HG03469 (cell line): ENCODE data around the gene ZNF597.

ENCODE experiments used
- ATAC-seq: cut with Tn5 transposase; IDR thresholded peaks from one replicate; pipeline ENCODE4 v1.9.1; 2021; ENCODE audit warnings: mild to moderate bottlenecking, moderate library complexity, moderate number of reproducible peaks; ENCODE audit not compliant: unreplicated experiment

The ZNF597 gene

DNA sequence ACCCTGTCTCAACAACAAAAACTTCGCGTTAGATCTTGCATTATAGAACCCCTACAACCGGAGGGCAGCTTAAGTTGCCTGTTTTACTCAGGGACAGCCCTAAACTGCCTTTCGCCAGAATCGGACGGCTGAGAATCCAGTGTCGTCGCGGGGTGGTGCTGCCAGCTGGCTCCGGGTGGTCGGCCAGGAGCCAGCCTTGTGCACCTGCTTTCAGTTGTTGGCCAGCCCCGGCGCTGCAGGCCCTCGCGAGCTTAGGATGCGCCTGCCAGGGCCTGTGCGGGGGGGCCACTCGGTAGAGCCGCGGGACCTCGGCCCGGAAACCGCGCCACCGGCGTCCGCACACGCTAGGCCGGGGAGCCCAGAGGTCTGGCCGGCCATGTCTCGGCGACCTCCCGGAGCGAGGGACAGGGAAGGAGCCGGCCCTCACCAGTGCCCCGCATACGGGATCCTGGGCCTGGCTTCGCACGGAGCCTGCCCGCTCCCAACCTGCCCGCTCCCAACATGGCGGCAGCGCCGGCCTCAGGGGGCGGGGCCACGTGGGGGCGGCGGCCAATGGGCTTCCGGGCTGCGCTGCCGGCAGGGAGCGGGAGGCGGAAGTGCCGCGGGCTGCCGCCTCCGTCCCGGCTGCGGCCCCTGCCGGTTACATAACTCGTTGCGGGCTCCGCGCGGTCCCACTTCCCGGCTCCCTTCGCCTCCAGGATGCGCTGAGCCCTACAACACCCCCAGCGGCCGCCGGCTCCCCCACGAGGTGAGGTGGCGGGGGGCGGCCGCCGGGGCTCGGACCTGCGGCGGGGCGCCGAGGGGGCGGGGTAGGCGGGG, 14.3 kb upstream of the ZNF597 start:
- peak; percentile 51 for ATAC-seq

DNA sequence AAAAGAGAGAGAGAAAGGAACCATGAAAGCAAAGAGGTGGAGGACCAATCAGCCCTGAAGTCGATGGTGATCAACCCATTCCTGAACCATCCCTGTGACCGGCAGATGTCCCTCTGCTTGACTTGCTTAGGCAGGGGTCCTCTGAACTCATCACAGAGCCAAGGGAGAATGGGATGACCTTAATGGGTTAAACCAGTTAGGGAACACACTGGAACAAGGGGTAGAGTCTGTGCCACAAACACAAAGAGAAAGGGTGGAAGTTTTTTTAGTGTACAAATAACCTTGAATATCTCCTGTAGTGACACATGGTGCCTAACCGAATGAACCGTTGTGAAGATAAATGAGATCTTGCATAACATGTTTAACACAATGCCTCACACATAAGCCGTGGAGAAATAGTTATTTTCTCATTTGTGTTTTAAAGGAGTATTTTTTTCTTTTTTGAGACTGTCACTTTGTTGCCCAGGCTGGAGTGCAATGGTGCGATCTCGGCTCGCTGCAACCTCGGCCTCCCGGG, 11.4 kb upstream of the ZNF597 start:
- ATAC-seq = no peak

DNA sequence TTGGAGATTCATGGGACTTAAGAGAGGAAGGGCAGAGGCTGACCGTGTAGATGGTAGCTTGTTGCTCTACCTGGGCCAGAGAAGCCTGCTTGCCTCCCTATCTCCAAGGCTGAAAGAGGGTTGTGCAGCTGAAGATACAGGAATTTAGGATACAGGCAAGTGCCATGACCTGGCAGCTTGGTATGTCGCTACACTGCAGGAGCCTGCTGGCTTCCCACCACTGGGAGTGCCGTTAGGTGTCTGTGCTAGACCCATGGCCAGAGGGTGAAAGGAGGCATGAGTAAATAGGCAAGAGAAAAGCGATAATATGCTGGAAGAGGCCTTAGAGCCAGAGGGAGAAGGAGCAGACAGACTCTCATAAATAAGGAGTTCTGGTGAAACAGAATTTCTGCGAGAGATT, 10.8 kb upstream of the ZNF597 start:
- ATAC-seq = no peak

DNA sequence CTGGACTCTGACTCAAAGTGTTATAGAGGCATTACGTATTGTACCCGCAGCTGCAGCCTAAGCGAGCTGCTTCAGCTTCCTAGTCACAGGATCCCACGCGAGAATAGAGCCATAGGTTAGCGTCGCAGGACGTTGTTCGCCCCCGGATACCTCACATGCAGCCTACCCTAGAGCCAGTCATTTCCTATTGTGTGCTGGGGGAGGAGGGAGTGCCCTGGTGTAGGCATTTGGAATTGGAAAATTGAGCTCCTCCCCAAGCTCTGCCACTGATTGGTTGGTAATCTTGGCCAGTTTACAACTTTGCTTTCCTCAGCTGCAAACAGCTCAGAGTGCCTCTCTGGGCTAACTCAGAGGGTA, 706 bp upstream of the ZNF597 start:
- ATAC-seq = no peak

DNA sequence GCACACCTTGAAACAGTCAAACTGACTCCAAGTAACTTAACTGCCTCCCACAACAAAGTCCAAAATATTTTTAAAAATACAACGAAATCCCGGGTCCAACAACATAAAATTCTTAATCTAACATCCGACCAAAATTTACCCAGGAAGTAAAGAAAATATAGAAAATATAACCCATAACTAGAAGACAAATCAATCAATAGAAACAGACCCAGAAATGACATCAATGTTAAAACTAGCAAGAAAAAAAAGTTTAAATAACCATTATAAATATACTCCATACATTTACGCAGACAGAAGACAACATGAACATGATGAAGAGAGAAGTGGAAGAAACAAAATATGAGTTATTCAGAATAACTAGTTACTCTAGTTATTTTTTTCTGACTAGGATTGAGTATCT, 3.7 kb downstream of the ZNF597 start:
- ATAC-seq = no peak

DNA sequence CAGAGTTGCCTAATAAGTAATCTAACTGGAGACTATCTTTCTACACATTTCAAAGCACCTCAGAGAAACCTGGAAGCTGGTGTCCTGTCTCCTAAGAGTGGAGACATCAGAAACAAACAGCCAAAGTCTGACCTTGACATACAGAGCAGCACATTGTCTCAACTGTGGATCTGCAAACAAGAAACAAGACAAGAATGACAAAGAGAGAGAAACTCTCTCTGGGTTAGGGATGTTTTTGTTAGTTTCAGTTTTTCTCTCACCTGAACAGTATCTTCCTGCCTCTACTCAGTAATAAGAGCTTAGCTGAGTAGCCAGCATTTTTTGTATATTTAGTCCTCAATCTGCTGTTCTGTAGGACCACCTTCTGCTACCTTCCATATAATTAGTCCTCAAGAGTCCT, 8.9 kb downstream of the ZNF597 start:
- no peak for ATAC-seq

DNA sequence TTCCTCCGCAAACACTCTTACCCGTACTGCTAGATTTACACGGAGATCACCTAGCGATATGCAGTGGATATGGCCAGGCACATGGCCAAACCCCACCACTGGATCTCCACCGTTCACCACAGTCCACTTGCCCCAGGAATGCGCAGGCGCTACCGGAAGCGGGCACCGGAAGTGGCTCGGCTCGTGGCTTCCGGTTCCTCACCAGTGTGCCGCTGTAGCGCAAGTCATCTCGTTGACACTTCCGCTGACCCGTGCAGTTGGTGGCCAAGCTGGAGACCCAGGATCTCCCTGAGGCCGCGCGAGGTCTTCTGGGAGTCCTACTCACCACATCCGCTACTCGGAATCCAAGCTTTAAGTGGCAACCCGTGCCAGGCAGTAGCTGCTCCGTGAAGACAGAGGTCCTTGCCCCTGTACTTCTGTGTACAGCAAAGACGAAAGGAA, 11.5 kb downstream of the ZNF597 start:
- ATAC-seq = no peak

DNA sequence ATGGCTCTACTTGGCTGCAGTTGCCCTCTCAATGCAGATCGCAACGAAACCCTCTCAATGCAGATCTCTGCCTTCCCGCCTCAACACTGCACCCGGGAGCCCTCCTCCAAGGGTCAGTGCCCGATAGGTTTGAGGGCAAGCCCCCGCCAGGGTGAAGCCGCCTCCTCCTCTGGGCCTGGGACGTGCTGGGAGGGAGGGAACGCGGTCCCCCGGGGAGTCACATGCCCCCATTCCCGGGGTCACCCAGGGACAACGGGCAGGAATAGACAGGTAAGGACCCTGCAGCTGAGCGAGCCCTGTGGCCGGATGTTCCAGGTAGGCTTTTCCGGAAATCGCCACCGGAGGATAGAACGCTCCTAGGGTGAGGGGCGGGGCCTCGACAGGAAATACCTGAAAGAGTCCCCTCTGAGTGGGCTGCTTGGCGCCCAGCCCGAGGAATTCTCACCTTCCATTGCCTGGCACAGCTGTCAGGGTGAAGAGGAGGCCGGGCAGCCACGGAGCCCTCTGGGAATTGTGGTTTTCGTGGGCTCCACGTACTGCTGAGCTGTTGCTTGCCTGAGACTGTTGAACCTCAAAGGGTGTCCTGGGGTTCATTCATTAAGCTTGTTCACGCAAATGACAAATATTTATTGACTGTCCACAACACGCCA, 29.4 kb downstream of the ZNF597 start:
- ATAC-seq = no peak

DNA sequence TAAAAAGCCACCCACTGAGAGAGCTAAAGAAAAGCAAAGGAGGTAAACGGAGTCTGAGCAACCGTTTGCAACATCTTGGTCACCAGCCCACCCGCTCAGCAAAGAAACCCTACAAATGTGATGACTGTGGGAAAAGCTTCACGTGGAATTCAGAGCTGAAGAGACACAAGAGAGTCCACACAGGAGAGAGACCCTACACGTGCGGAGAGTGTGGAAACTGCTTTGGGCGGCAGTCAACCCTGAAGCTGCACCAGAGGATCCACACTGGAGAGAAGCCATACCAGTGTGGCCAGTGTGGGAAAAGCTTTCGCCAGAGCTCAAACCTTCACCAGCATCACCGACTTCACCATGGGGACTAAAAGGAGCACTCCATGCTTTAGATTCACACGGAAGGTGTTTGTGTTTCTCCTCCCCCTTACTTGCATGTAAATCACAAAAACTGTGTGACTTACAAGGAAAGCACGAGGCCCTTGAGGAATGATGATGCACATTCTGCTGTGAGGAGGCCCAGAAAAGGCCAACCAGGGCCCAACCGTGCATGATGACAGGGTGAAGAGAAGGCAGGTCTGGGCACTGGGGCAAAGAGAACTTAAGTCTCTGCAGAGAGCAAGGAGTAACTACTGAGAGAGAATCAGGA, 34.6 kb downstream of the ZNF597 start:
- no peak for ATAC-seq

DNA sequence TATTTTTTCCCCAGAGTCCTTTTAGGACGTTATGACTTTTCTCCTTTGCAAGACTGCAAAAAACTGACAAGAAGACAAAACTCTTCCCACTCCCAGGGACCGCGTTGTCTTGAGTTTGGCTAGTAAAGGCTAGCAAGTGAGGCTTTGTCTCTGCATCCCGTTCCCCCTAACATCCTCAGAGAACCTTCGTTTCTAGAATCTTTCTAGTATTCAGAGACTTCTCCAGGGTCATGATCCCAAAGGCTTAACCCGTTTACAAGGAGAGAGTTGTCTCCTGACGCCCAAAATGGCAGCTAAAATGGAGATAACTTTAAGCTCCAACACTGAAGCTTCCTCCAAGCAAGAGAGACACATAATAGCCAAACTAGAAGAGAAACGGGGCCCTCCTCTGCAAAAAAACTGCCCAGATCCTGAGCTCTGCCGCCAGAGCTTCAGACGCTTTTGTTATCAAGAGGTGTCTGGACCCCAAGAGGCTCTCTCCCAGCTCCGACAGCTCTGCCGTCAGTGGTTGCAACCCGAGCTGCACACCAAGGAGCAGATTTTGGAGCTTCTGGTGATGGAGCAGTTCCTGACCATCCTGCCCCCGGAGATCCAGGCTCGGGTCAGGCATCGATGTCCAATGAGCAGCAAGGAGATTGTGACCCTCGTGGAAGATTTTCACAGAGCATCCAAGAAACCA, 41.4 kb downstream of the ZNF597 start:
- no peak for ATAC-seq

DNA sequence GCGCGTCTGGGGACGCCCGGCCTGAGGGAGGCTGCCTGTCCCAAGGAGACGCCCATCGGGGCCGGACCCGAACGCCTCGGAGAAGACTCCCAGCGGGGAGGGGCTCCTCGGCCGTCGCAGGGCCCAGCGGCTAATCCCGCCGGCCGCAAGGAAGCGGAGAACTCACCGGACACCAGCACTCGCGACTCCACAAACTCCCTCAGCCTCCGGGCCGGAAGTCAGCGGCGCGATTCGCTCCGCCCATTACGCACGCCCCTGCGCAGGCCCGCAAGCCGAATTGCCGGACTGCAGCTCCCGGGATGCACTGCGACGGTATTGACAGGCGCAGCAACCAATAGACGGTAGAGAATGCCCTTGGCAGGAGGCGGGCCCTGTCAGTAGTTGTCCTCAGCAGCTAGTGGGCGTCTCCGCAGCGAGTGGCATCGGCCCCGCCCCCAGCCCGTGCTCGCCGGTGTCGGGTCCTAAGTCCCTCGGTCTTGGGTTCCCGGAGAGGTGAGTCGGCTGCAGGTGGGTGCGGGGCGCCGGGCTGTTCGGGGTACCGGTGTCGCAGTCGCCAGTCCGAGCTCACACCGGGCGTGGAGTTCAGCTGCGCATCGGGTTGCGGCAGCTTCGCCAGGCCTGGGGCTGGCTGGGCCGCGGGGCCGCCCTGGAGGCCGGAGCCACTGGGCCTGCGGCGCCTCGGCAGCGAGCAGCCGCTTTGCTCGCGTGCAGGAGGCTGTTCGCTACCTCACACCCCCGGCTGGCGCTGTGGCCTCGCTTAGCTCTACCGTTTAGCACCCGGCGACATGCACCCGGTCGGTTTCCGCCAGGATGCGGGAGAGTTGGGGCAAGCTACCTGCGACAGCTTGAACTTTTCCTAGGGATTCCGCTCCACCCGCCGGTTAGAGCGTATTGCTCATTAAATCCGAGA, 42.3 kb downstream of the ZNF597 start, which contains the start of the genes ZNF174 and ZSCAN32:
TSS of gene ZNF174 (plus strand) at position 437 of the 910 bp plus-strand sequence. CDS start 790 bp downstream, outside the sequence.
TSS of gene ZSCAN32 (minus strand) at position 226 of the 910 bp plus-strand sequence. CDS start 3,447 bp downstream, outside the sequence.
- peak; percentile 89 for ATAC-seq

DNA sequence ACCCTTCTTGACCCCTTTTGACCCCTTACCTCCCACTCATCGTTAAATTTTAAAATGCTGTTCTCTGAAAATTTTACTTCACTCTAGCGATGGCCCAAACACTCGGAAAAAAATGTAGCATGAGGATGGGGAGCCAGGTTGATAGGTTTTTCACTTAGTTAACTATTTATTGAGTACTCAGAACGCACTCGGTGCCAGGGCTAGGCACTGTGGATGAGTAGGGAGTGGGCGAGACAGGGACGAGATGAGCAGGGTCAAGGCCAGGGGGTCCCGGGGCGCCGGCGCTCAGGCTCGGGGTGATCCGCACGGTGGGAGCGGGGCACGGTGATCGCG, 42.9 kb downstream of the ZNF597 start:
- peak; percentile 8 for ATAC-seq

DNA sequence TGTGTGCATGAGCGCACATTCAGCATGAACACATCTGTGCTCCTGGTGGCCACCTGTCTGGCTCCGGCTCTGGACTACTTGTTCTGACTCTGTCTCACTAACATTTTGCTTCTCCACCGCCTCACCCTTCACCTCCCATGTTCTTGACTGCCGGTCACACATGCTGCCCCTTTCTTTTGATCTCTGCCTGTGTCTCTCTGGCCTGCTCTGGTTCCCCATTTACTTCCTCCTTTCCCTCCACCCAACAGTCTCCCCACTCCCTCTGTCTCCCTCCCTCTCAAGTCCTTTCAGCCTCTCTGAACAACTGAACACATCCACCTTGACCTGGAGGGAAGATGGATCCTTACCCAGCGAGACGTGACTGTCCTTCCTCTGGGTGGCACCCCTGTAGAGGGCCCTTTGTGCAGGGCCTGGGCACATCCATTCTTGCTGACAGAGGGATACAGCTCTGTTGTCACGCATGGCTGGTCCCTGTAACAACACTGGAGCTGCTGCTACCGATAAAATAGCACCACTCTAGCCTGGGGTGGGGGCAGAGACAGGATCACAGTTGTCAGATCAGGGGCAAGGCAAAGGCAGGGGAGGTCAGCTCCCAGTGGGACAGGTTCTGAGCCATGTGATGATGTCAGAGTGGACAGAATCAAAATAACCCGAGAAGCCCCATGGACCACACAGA, 53.5 kb downstream of the ZNF597 start:
- no peak for ATAC-seq

DNA sequence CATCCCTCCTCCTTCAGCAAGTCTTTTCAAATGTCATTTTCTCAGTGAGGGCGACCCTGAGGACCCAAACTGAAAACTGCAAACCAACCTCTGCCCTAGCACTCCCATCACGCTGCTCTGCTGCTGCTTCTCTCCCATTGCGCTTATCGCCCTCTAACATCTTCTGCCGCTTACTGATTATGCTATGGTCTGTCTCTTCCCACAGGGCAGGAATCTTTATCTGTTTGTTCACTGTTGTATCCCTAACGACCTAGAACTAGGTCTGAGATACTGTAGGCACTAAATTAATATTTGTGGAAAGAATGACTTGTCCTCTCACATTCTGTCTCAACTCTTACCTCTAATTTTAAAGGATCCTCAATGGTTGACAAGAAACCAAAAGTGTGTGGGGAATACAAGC, 55.0 kb downstream of the ZNF597 start:
- ATAC-seq = no peak

DNA sequence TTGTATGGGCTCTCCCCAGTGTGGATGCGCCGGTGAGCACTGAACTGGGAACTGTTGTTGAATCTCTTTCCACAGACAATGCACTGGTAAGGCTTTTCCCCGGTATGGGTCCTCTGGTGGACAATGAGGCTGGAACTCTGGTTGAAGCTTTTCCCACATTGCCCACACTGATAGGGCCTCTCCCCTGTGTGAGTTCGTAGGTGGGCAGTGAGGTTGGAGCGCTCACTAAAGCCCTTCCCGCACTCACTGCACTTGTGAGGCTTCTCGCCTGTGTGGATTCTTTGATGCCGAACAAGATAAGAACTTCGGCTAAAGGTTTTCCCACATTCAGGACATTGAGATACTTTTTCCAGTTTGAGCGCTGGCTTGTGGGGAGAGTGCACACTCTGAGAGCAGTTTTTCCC, 60.3 kb downstream of the ZNF597 start:
- no peak for ATAC-seq
